CD14-positive monocyte (primary cell): ENCODE data around the gene FMO3. TPM values are rescaled to one million over a fixed set of nuclear protein-coding genes. Genes with fewer than 3 reads are reported as not detected.

Experiments used
- DNase-seq, 3 donors: peaks; one replicate each; pipeline ENCODE4 v3.0.0-alpha.2; 2011 to 2022
- H2AFZ ChIP-seq: 2 replicates; pipeline ENCODE4 v1.6.0; 2012; ENCODE audit warnings: mild to moderate bottlenecking, low read depth, low read length, inconsistent platforms; ENCODE audit not compliant: insufficient read depth, poor library complexity, severe bottlenecking
- H3K27ac ChIP-seq, 2 donors: 1 replicate in 1 of 2; 2 replicates in 1 of 2; pipeline ENCODE4 v1.5.1; 2012 to 2013; ENCODE audit warnings: low read length in 2 of 2, control low read depth in 1 of 2, inconsistent platforms in 1 of 2, low read depth in 1 of 2, mild to moderate bottlenecking in 1 of 2
- H3K27me3 ChIP-seq, 2 donors: one replicate each; pipeline versions ENCODE4 v1.6.0 to v1.6.1; 2011 to 2013; ENCODE audit warnings: low read length in 2 of 2; ENCODE audit not compliant: control insufficient read depth in 2 of 2, insufficient read depth in 2 of 2
- H3K36me3 ChIP-seq, 2 donors: replicated peaks in 1 of 2; 1 replicate in 1 of 2; 2 replicates in 1 of 2; pipeline versions ENCODE4 v1.5.1 to v1.6.1; 2012 to 2013; ENCODE audit warnings: low read length in 2 of 2, control low read depth in 1 of 2, inconsistent platforms in 1 of 2, mild to moderate bottlenecking in 1 of 2; ENCODE audit not compliant: insufficient read depth in 2 of 2, control insufficient read depth in 1 of 2
- H3K4me1 ChIP-seq, 2 donors: 1 replicate in 1 of 2; 2 replicates in 1 of 2; pipeline versions ENCODE4 v1.5.1 to v1.6.1; 2012 to 2013; ENCODE audit warnings: low read length in 2 of 2, control low read depth in 1 of 2, inconsistent platforms in 1 of 2, mild to moderate bottlenecking in 1 of 2, moderate library complexity in 1 of 2; ENCODE audit not compliant: insufficient read depth in 2 of 2, control insufficient read depth in 1 of 2
- H3K4me2 ChIP-seq: replicated peaks from 2 replicates; pipeline ENCODE3; 2012; ENCODE audit warnings: low read length, moderate library complexity, mild to moderate bottlenecking; ENCODE audit not compliant: poor library complexity, severe bottlenecking; ENCODE audit errors: extremely low read depth
- H3K4me3 ChIP-seq, 3 experiments: fragments of 200-600 bp in 1 of 3; sonication (generic) in 1 of 3; replicated peaks in 1 of 3; 1 replicate in 2 of 3; 2 replicates in 1 of 3; pipeline ENCODE4 v1.5.1; 2011 to 2013; ENCODE audit warnings: low read length in 3 of 3, mild to moderate bottlenecking in 3 of 3, control low read depth in 2 of 3, low read depth in 2 of 3, inconsistent platforms in 1 of 3, moderate library complexity in 1 of 3
- H3K79me2 ChIP-seq: 2 replicates; pipeline ENCODE4 v1.6.0; 2012; ENCODE audit warnings: mild to moderate bottlenecking, control low read depth, inconsistent platforms, low read length, moderate library complexity; ENCODE audit not compliant: insufficient read depth
- H3K9ac ChIP-seq: 2 replicates; pipeline ENCODE4 v1.6.0; 2017; ENCODE audit warnings: low read length, mild to moderate bottlenecking; ENCODE audit not compliant: insufficient read depth, poor library complexity, severe bottlenecking
- H3K9me3 ChIP-seq, 2 donors: replicated peaks in 1 of 2; 1 replicate in 1 of 2; 2 replicates in 1 of 2; pipeline versions ENCODE4 v1.5.1 to v1.6.1; 2012 to 2013; ENCODE audit warnings: low read length in 2 of 2, control low read depth in 1 of 2; ENCODE audit not compliant: control insufficient read depth in 1 of 2, insufficient read depth in 1 of 2
- H4K20me1 ChIP-seq: 2 replicates; pipeline ENCODE4 v1.6.0; 2012; ENCODE audit warnings: mild to moderate bottlenecking, low read length, control low read depth, moderate library complexity; ENCODE audit not compliant: insufficient read depth
- H3K27ac Mint-ChIP-seq, 7 donors: one replicate each; pipeline ENCODE4 v1.8.0; 2020; ENCODE audit warnings: mild to moderate bottlenecking in 7 of 7, mixed read lengths in 7 of 7, moderate library complexity in 6 of 7, inconsistent platforms in 2 of 7
- H3K27me3 Mint-ChIP-seq, 3 donors: one replicate each; pipeline ENCODE4 v1.8.0; 2021 to 2022; ENCODE audit warnings: low read depth in 3 of 3, mild to moderate bottlenecking in 3 of 3, mixed read lengths in 3 of 3, moderate library complexity in 3 of 3, inconsistent platforms in 1 of 3
- H3K36me3 Mint-ChIP-seq, 2 donors: one replicate each; pipeline ENCODE4 v1.8.0; 2020; ENCODE audit warnings: mixed read lengths in 2 of 2, inconsistent platforms in 1 of 2, mild to moderate bottlenecking in 1 of 2
- H3K4me1 Mint-ChIP-seq: one replicate; pipeline ENCODE4 v1.8.0; 2020; ENCODE audit warnings: mild to moderate bottlenecking, mixed read lengths
- H3K4me3 Mint-ChIP-seq, 2 donors: one replicate each; pipeline ENCODE4 v1.8.0; 2020; ENCODE audit warnings: mild to moderate bottlenecking in 2 of 2, mixed read lengths in 2 of 2, moderate library complexity in 1 of 2
- H3K9me3 Mint-ChIP-seq, 7 donors: one replicate each; pipeline ENCODE4 v1.8.0; 2020 to 2022; ENCODE audit warnings: mixed read lengths in 7 of 7, mild to moderate bottlenecking in 6 of 7, moderate library complexity in 6 of 7, inconsistent platforms in 2 of 7
- WGBS: methylation state at CpG from one replicate; pipeline ENCODE4 v1.1.5; 2013; ENCODE audit warnings: missing lambda C conversion rate; ENCODE audit not compliant: insufficient coverage; 5-methylcytosine and 5-hydroxymethylcytosine counted together
- intact Hi-C, 2 donors: fragments of 100-400 bp; cut with micrococcal nuclease; formaldehyde crosslinking; loops; one replicate each; pipeline versions ENCODE4 v1.15.0 to v1.15.1; 2023
- polyA plus RNA-seq, 3 donors: library from polyadenylated mRNA; depleted of rRNA in 1 of 3; unstranded in 2 of 3; stranded (reverse) in 1 of 3; fragments of 300-500 nt in 2 of 3; fragments of >200 nt in 1 of 3; fragmentation: Illumina TruSeq in 2 of 3; gene quantifications; 1 replicate in 2 of 3; 2 replicates in 1 of 3; pipeline ENCODE4 v1.2.3, GENCODE V29; 2012 to 2021
- TF ChIP-seq, protein P1 (sequence below): fragments of 200-600 bp; IDR thresholded peaks from one replicate; pipeline ENCODE4 v1.8.0; 2022; ENCODE audit warnings: antibody characterized with exemption, mild to moderate bottlenecking

Gene FMO3
- polyA plus RNA-seq, 3 donors = not detected

GRCh38 chr1:171127099-171127498 lies 36.4 kb downstream of the FMO3 start:
- H3K4me1 Mint-ChIP-seq = no peaks in the 10 kb centered on the region
- TF ChIP-seq, protein P1, sequence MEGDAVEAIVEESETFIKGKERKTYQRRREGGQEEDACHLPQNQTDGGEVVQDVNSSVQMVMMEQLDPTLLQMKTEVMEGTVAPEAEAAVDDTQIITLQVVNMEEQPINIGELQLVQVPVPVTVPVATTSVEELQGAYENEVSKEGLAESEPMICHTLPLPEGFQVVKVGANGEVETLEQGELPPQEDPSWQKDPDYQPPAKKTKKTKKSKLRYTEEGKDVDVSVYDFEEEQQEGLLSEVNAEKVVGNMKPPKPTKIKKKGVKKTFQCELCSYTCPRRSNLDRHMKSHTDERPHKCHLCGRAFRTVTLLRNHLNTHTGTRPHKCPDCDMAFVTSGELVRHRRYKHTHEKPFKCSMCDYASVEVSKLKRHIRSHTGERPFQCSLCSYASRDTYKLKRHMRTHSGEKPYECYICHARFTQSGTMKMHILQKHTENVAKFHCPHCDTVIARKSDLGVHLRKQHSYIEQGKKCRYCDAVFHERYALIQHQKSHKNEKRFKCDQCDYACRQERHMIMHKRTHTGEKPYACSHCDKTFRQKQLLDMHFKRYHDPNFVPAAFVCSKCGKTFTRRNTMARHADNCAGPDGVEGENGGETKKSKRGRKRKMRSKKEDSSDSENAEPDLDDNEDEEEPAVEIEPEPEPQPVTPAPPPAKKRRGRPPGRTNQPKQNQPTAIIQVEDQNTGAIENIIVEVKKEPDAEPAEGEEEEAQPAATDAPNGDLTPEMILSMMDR = no peak
- no peak overlapping the region for H3K4me2 ChIP-seq

GRCh38 chr1:171127501-171127900 lies 36.8 kb downstream of the FMO3 start:
- H3K27ac ChIP-seq = no peak overlapping the region
- no CpG with 5 or more reads among the region's 2 CpGs for WGBS
- H3K9ac ChIP-seq = no peak overlapping the region
- Mint-ChIP-seq H3K36me3 (no peaks in the 10 kb centered on the region), H3K27me3 (no peaks in the 10 kb centered on the region), H3K9me3 (peaks cover 0 to 16% (median 8%) of the 10 kb centered on the region in 7 donors), H3K4me1 (no peaks in the 10 kb centered on the region), H3K4me3 (no peak overlapping the region), H3K27ac (no peak overlapping the region)
- no peaks in the 10 kb centered on the region for H4K20me1 ChIP-seq
- no peak overlapping the region for H2AFZ ChIP-seq
- TF ChIP-seq, protein P1 = no peak
- no peak for DNase-seq
- intact Hi-C loops = no loop called here
- no peaks in the 10 kb centered on the region for H3K36me3 ChIP-seq
- peaks cover 9 to 11% of the 10 kb centered on the region in 2 donors for H3K9me3 ChIP-seq
- H3K4me3 ChIP-seq = no peak overlapping the region
- H3K27me3 ChIP-seq = no peaks in the 10 kb centered on the region
- H3K4me1 ChIP-seq = no peaks in the 10 kb centered on the region
- H3K4me2 ChIP-seq = no peak overlapping the region
- H3K79me2 ChIP-seq = no peaks in the 10 kb centered on the region

More at GRCh38 chr1:171127099-171127498, 36.4 kb downstream of the FMO3 start:
- DNase-seq = no peak
- intact Hi-C loops = no loop called here
- no CpG with 5 or more reads among the region's 1 CpG for WGBS
- Histone ChIP-seq H3K79me2 (no peaks in the 10 kb centered on the region), H3K27ac (no peak overlapping the region), H3K4me3 (no peak overlapping the region), H3K36me3 (no peaks in the 10 kb centered on the region), H3K27me3 (no peaks in the 10 kb centered on the region), H4K20me1 (no peaks in the 10 kb centered on the region), H3K4me1 (no peaks in the 10 kb centered on the region), H3K9me3 (peaks cover 9 to 11% of the 10 kb centered on the region in 2 donors), H2AFZ (no peak overlapping the region), H3K9ac (no peak overlapping the region)
- no peaks in the 10 kb centered on the region for H3K27me3 Mint-ChIP-seq
- no peak overlapping the region for H3K27ac Mint-ChIP-seq
- no peak overlapping the region for H3K4me3 Mint-ChIP-seq
- peaks cover 0 to 16% (median 8%) of the 10 kb centered on the region in 7 donors for H3K9me3 Mint-ChIP-seq
- H3K36me3 Mint-ChIP-seq = no peaks in the 10 kb centered on the region
